Brain pericyte (primary cell): ENCODE data around the gene STK32A.

Experiments
- DNase-seq: peaks from one replicate; pipeline ENCODE4 v3.0.0-alpha.2; 2012; ENCODE audit warnings: low read depth, low spot score

Gene STK32A

DNA sequence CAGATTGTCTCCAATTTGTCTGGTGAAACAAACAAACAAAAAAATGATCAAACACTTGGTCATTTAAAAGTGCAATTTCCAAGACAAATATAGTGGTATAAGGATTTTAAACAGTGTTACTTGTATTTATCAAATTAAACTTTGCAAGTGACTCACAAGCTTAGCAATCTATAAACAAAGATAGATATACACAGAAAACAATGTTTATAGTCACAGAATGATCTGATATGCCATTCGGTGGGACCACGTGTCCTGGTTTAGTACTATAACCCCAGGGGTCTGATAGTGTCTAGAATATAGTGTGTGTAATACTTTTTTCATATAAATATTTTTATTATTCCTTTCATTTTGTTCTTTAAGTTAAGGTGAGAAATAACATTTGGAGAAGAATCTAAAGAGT, 183.8 kb downstream of the STK32A start:
- no peak for DNase-seq

- no peak for DNase-seq
Observed at GRCh38 chr5:147426640-147427327, 192.0 kb downstream of the STK32A start.

- no peak for DNase-seq
Observed at GRCh38 chr5:147427521-147428401, 192.9 kb downstream of the STK32A start.

GRCh38 chr5:147430628-147431027, 195.8 kb downstream of the STK32A start:
- no peak for DNase-seq

GRCh38 chr5:147431586-147431985, 196.8 kb downstream of the STK32A start:
- DNase-seq = no peak

GRCh38 chr5:147432323-147432722, 197.5 kb downstream of the STK32A start:
- DNase-seq = no peak

- DNase-seq = no peak
Observed at GRCh38 chr5:147434049-147434448, 199.2 kb downstream of the STK32A start.

DNA sequence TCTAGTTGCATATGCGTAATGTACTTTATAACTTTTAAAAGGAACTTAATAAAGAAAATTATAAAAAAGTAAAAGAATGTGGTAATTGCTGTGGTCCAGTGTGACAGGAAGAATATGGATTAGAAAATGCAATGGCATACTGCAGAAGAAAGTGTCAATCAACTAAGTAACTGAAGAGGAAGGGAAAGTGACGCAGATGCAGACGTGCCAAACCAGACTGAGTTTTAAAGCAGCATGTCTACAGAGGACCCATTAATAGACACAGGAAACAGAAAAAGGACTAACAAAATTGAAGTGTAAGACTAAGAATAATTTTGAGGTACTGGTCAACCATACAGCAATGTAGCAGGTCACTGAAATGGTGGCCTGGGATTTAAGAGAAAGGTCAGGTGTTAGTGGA, 201.8 kb downstream of the STK32A start:
- DNase-seq = no peak

- no peak for DNase-seq
Observed at GRCh38 chr5:147437161-147437596, 202.4 kb downstream of the STK32A start.
